Neutrophil (primary cell): ENCODE data around the gene HABP2.

Source experiments
- H3K27ac ChIP-seq: fragments of 200-600 bp; sonication (generic); 2 replicates; pipeline ENCODE4 v1.5.1; 2016; ENCODE audit warnings: mild to moderate bottlenecking, moderate library complexity
- H3K27me3 ChIP-seq: fragments of 200-600 bp; sonication (generic); 2 replicates; pipeline ENCODE4 v1.6.0; 2016; ENCODE audit warnings: mild to moderate bottlenecking
- H3K36me3 ChIP-seq: fragments of 200-600 bp; sonication (generic); 2 replicates; pipeline ENCODE4 v1.5.1; 2017
- H3K4me1 ChIP-seq, 2 experiments: fragments of 200-600 bp in 1 of 2; sonication (generic) in 1 of 2; 1 replicate in 1 of 2; 2 replicates in 1 of 2; pipeline versions ENCODE4 v1.5.1 to v1.6.1; 2013 to 2016; ENCODE audit warnings: low read depth in 1 of 2, low read length in 1 of 2, mild to moderate bottlenecking in 1 of 2, moderate library complexity in 1 of 2; ENCODE audit not compliant: control insufficient read depth in 1 of 2, insufficient read depth in 1 of 2
- H3K4me3 ChIP-seq, 2 experiments: fragments of 200-600 bp in 1 of 2; sonication (generic) in 1 of 2; 1 replicate in 1 of 2; 2 replicates in 1 of 2; pipeline ENCODE4 v1.5.1; 2013 to 2016; ENCODE audit warnings: low read depth in 1 of 2, low read length in 1 of 2, mild to moderate bottlenecking in 1 of 2, moderate library complexity in 1 of 2
- H3K9me3 ChIP-seq: fragments of 200-600 bp; sonication (generic); 2 replicates; pipeline ENCODE4 v1.5.1; 2016
- TF ChIP-seq, protein P1 (sequence below): fragments of 200-600 bp; sonication (generic); IDR thresholded peaks from 2 replicates; pipeline ENCODE4 v1.5.1; 2016; ENCODE audit warnings: antibody characterized with exemption

Gene HABP2

DNA sequence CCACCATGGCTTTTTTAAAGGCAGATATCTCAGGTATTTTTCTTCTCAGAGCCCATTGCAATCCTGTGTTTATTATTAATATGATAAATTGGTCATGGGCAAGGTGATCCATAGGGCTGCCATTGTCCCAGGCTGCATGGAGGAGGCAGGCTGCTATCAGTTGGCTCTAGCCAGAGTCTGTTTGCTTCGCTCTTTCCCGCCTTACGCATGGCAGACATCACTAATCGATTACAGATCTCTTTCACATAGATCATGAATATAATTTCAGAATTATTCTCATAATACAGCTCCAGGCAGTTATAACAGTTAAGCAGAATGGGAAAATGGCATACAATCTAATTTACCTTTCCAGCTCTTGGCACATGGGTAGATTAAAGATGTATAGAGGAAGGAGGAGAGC is 30.4 kb upstream of the HABP2 start:
- no peaks in the 10 kb centered on the region for H3K4me1 ChIP-seq
- no peaks in the 10 kb centered on the region for H3K36me3 ChIP-seq
- H3K27ac ChIP-seq = no peak overlapping the region
- no peak overlapping the region for H3K4me3 ChIP-seq
- H3K9me3 ChIP-seq = no peaks in the 10 kb centered on the region
- TF ChIP-seq, protein P1, sequence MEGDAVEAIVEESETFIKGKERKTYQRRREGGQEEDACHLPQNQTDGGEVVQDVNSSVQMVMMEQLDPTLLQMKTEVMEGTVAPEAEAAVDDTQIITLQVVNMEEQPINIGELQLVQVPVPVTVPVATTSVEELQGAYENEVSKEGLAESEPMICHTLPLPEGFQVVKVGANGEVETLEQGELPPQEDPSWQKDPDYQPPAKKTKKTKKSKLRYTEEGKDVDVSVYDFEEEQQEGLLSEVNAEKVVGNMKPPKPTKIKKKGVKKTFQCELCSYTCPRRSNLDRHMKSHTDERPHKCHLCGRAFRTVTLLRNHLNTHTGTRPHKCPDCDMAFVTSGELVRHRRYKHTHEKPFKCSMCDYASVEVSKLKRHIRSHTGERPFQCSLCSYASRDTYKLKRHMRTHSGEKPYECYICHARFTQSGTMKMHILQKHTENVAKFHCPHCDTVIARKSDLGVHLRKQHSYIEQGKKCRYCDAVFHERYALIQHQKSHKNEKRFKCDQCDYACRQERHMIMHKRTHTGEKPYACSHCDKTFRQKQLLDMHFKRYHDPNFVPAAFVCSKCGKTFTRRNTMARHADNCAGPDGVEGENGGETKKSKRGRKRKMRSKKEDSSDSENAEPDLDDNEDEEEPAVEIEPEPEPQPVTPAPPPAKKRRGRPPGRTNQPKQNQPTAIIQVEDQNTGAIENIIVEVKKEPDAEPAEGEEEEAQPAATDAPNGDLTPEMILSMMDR = no peak
- H3K27me3 ChIP-seq = no peaks in the 10 kb centered on the region

DNA sequence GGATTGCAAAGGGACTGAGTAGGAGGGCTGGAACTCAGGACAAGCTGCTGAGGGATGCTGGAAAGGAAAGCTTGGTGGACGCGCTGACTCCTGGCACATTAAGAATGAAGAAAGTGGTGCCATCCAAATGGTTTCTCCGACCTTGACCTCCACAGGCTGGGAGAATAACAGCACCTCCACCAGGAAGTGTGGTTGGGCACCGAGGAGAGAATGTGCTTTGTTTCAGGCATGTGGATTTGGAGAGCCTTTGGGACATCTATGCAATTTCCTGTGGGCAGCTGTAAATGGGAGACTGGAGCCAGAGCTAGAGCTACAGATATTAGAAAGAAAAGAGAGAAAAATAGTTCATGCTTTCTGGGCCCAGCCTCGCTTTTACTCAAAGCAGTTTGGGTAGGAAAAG is 29.8 kb upstream of the HABP2 start:
- TF ChIP-seq, protein P1 = no peak
- Histone ChIP-seq H3K27ac (no peak overlapping the region), H3K4me1 (no peaks in the 10 kb centered on the region), H3K27me3 (no peaks in the 10 kb centered on the region), H3K4me3 (no peak overlapping the region), H3K9me3 (no peaks in the 10 kb centered on the region), H3K36me3 (no peaks in the 10 kb centered on the region)

DNA sequence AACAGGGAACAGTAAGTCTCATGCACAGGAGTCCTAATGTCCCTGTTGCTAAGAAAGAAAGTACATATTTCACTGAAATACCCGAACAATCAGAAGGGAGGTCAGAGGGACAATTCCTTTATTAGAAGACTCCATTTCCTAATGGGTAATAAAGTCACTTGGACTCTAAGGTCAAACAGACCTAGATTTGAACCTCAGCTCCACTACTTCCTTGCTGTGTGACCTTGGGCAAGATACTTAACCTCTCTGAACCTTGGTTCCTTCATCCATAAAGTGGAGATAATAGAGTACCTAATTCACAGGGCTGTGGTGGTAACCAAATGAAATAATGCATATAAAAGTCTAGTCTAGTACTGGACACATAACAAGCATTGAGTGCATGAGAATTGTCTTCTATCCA is 29.2 kb upstream of the HABP2 start:
- no peak overlapping the region for H3K27ac ChIP-seq
- TF ChIP-seq, protein P1 = no peak
- H3K4me3 ChIP-seq = no peak overlapping the region
- H3K4me1 ChIP-seq = no peaks in the 10 kb centered on the region
- no peaks in the 10 kb centered on the region for H3K36me3 ChIP-seq
- no peaks in the 10 kb centered on the region for H3K9me3 ChIP-seq
- no peaks in the 10 kb centered on the region for H3K27me3 ChIP-seq

DNA sequence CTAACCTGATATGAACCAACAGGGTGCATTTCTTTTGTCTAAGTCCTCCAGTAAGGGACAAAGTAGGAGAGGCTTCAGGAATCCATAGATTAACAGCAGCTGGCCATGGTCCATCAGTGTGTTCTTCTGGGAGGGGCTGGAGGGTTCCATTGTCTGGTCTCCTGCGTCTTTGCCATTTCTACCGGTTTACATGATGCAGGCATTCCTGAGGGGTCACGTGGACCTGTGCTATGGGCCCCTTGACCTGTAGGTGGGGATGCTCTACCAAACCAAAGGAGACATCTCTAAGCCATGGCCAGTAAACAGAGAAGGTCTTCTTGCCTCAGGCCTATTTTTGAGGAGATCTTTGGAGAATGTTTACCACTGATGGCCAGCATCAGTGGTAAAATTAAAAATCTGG is 28.7 kb upstream of the HABP2 start:
- TF ChIP-seq, protein P1 = no peak
- Histone ChIP-seq H3K4me1 (no peaks in the 10 kb centered on the region), H3K4me3 (no peak overlapping the region), H3K27me3 (no peaks in the 10 kb centered on the region), H3K9me3 (no peaks in the 10 kb centered on the region), H3K36me3 (no peaks in the 10 kb centered on the region), H3K27ac (no peak overlapping the region)

DNA sequence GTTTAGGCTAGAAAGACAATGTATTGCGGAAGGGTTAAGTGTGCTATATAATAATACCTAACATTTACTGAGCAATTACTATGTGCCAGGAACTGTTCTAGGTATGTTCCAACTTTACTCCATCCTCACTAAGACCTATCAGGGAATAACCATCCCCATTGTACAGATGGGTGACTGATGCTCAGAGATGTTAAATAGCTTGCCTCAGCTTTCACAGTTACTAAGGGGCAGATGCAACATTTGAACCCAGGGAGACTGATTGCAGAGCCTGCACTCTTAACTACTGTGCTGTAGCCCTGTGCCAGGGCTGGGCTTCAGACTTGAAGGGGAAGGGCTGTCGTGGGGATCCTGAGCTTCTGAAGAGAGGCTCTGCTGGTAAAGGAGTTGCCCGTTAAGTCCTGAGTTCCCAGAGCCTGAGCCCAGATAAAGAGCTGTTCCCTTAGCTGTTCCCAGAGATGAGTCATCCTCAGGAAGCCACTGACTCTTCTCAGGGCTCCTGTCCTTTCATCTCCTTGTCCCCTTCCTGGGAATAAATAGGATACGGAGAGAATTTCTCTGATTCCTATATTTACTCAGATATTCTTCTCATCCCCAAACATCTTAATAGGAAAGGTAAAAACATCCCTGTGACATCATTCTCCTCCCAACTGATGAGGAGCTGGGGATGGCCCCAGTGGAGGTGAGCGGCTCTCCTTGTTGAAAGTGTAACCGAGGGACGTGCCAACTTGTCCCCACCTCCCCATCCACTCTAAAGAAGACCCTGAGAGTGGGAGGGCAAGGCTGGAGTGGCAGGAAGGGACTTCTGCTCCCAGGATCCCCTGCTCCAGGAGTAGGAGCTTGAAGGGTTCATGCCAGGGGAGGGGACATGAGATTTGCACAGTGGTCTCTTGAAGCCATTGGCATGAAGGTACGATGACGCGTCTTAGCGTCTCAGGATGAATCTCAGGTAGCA is 28.0 kb upstream of the HABP2 start:
- TF ChIP-seq, protein P1 = no peak
- no peaks in the 10 kb centered on the region for H3K27me3 ChIP-seq
- no peak overlapping the region for H3K27ac ChIP-seq
- H3K36me3 ChIP-seq = no peaks in the 10 kb centered on the region
- no peaks in the 10 kb centered on the region for H3K9me3 ChIP-seq
- H3K4me3 ChIP-seq = no peak overlapping the region
- no peaks in the 10 kb centered on the region for H3K4me1 ChIP-seq
